GM10248 (cell line): ENCODE data around the gene DIMT1.

Source experiments
- CTCF ChIA-PET: fragments of 300-600 bp; sonication (Branson Sonifier 250); formaldehyde crosslinking; extraction: SDS; loops from one replicate; lab custom pipeline; 2021; ENCODE audit warnings: antibody characterized with exemption; lab: Yijun Ruan, JAX
- POLR2A ChIA-PET: fragments of 350-650 bp; sonication (Branson Sonifier 250); formaldehyde crosslinking; extraction: SDS; loops from one replicate; lab custom pipeline; 2020; ENCODE audit warnings: antibody characterized with exemption; lab: Yijun Ruan, JAX
- DNase-seq: peaks from one replicate; pipeline ENCODE4 v3.0.0; 2012; ENCODE audit errors: extremely low spot score
- CTCF ChIP-seq: IDR thresholded peaks from 2 replicates; pipeline ENCODE4 v1.5.1; 2012; ENCODE audit warnings: mild to moderate bottlenecking, low read depth; ENCODE audit errors: extremely low read depth, missing control alignments, control extremely low read depth

The DIMT1 gene

GRCh38 chr5:62395210-62395950, 8.3 kb downstream of the DIMT1 start:
- TF ChIP-seq CTCF: no peak
- POLR2A ChIA-PET: interaction anchor here (0.6 to 1.4 kb wide), 3 partner anchors 7 to 1694 kb away, joined by 4 to 9 read pairs (median 4); no protein-coding TSS in a partner anchor
- no peak for DNase-seq
- CTCF ChIA-PET: interaction anchor here (1.1 to 1.5 kb wide), 3 partner anchors 9 to 33 kb away, joined by 3 to 5 read pairs (median 4); no protein-coding TSS in a partner anchor

- DNase-seq: no peak
- POLR2A ChIA-PET: interaction anchor here (0.6 kb wide), 1 partner anchor 14 kb away, joined by 6 read pairs; no protein-coding TSS in a partner anchor
- CTCF ChIA-PET: interaction anchor here (0.8 to 2.1 kb wide), 4 partner anchors 8 to 162 kb away, joined by 3 to 6 read pairs (median 4); no protein-coding TSS in a partner anchor
- no peak for TF ChIP-seq CTCF
Measured at GRCh38 chr5:62386824-62387223, 16.9 kb downstream of the DIMT1 start.

GRCh38 chr5:62385816-62386400, 17.8 kb downstream of the DIMT1 start:
- ChIA-PET POLR2A (no interaction called here), CTCF (interaction anchor here (1.4 to 1.7 kb wide), 2 partner anchors 9 to 10 kb away, joined by 4 to 5 read pairs; no protein-coding TSS in a partner anchor)
- no peak for DNase-seq
- TF ChIP-seq CTCF: no peak

GRCh38 chr5:62385131-62385530, 18.6 kb downstream of the DIMT1 start:
- CTCF ChIA-PET: interaction anchor here (0.8 to 1.7 kb wide), 3 partner anchors 11 to 160 kb away, joined by 3 to 5 read pairs (median 3); no protein-coding TSS in a partner anchor

GRCh38 chr5:62376064-62376463, 27.6 kb downstream of the DIMT1 start:
- no peak for DNase-seq
- ChIA-PET POLR2A (no interaction called here), CTCF (no interaction called here)
- TF ChIP-seq CTCF: no peak

More at GRCh38 chr5:62385131-62385530, 18.6 kb downstream of the DIMT1 start:
- DNase-seq: no peak
- no peak for TF ChIP-seq CTCF
- POLR2A ChIA-PET: no interaction called here

- TF ChIP-seq CTCF: no peak
- CTCF ChIA-PET: no interaction called here
- no peak for DNase-seq
- POLR2A ChIA-PET: no interaction called here
Measured at GRCh38 chr5:62375627-62376026, 28.1 kb downstream of the DIMT1 start.
